ENCODE data around the gene SLC30A10. TPM values are rescaled to one million over a fixed set of nuclear protein-coding genes. Genes with fewer than 3 reads are reported as not detected.
"Not testable (repeated sequence)": the region's sequence is repeated elsewhere in the genome, so short reads cannot be mapped to it uniquely, and the experiment has no call there.

The SLC30A10 gene
- total RNA-seq, 2 donors from 2014 or later = 0.52 TPM; not detected in 1

DNA sequence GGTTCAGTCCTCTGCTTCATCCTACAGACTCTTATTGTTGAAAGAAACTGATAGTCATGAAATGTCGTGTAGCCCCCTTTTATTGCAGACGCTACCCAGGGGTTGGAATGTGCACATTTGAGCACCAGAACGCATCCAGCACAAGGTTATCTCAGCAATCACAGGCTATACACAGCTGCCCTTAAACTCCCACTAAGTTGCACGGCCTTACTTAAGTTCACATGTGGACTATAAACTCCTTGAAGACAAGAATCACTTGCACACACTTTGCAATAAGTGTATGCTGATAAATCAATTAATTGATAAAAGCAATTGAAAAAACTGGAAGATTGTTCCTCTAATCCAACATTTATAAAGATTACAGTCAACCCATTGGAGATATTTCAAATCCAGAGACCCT, 18.9 kb downstream of the SLC30A10 start:
- intact Hi-C loops (cut with DNase I) = no loop called here
- Histone ChIP-seq H3K27me3 (no peaks in the 10 kb centered on the region), H3K9me3 (no peaks in the 10 kb centered on the region), H3K4me3 (no peak overlapping the region), H3K4me1 (no peaks in the 10 kb centered on the region), H3K27ac (no peak overlapping the region), H3K36me3 (replicated peaks in 1 of 2; ENCODE audit: insufficient read depth in 1 of 2, low read depth in 2 of 2) (no peaks in the 10 kb centered on the region)
- WGBS, 2 donors = 68 to 69% methylated on average over 4 of the region's 4 CpGs
- TF ChIP-seq POLR2A (IDR thresholded peaks at IDR 0.05) = no peak
- no peak for TF ChIP-seq CTCF (IDR thresholded peaks at IDR 0.05)
- no peak for ATAC-seq
- DNase-seq = no peak

DNA sequence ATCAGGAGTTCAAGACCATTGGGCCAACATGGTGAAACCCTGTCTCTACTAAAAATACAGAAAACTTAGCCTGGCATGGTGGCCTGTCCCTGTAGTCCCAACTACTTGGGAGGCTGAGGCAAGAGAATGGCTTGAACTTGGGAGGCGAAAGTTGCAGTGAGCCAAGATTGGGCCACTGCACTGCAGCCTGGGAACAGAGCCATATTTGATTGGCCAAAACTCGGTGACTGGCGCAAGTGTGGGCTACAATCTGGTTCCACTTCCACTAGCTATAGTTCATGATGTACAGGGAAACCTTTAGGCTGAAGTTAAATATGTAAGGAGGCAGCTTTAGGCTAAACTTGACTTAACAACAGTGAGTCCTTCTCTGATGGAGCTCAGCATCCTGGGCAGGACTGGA, 20.2 kb downstream of the SLC30A10 start:
- no peak for TF ChIP-seq CTCF (IDR thresholded peaks at IDR 0.05)
- no peaks in the 10 kb centered on the region for H3K36me3 ChIP-seq (replicated peaks in 1 of 2; ENCODE audit: insufficient read depth in 1 of 2, low read depth in 2 of 2)
- H3K4me3 ChIP-seq = no peak overlapping the region
- intact Hi-C loops (cut with DNase I) = no loop called here
- H3K27ac ChIP-seq = no peak overlapping the region
- ATAC-seq (no peak), DNase-seq (no peak)
- no peaks in the 10 kb centered on the region for H3K9me3 ChIP-seq
- H3K27me3 ChIP-seq = no peaks in the 10 kb centered on the region
- no peaks in the 10 kb centered on the region for H3K4me1 ChIP-seq
- 75 to 76% methylated on average over 3 of the region's 3 CpGs for WGBS, 2 donors

DNA sequence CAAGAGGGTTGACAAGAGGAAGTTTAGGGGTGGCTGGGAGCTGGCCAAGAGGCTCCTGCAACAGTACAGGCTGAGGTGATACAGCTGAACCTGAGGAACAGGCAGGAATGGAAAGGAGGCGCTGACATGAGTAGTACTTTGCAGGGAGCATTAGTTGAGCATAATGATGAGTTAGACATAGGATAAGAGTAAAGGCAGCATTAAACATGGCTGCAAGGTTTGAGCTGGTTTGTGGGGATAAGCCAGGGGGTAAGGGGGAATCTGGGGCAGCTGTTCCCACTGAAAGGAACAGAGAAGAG, 20.6 kb downstream of the SLC30A10 start:
- intact Hi-C loops (cut with DNase I) = no loop called here
- H3K4me1 ChIP-seq = no peaks in the 10 kb centered on the region
- H3K4me3 ChIP-seq = no peak overlapping the region
- H3K27me3 ChIP-seq = no peaks in the 10 kb centered on the region
- 88 to 95% methylated on average over 1 of the region's 1 CpG for WGBS, 2 donors
- H3K36me3 ChIP-seq (replicated peaks in 1 of 2; ENCODE audit: insufficient read depth in 1 of 2, low read depth in 2 of 2) = no peaks in the 10 kb centered on the region
- no peak overlapping the region for H3K27ac ChIP-seq
- TF ChIP-seq POLR2A (IDR thresholded peaks at IDR 0.05) (no peak), CTCF (IDR thresholded peaks at IDR 0.05) (no peak)
- H3K9me3 ChIP-seq = no peaks in the 10 kb centered on the region
- no peak for DNase-seq
- no peak for ATAC-seq

DNA sequence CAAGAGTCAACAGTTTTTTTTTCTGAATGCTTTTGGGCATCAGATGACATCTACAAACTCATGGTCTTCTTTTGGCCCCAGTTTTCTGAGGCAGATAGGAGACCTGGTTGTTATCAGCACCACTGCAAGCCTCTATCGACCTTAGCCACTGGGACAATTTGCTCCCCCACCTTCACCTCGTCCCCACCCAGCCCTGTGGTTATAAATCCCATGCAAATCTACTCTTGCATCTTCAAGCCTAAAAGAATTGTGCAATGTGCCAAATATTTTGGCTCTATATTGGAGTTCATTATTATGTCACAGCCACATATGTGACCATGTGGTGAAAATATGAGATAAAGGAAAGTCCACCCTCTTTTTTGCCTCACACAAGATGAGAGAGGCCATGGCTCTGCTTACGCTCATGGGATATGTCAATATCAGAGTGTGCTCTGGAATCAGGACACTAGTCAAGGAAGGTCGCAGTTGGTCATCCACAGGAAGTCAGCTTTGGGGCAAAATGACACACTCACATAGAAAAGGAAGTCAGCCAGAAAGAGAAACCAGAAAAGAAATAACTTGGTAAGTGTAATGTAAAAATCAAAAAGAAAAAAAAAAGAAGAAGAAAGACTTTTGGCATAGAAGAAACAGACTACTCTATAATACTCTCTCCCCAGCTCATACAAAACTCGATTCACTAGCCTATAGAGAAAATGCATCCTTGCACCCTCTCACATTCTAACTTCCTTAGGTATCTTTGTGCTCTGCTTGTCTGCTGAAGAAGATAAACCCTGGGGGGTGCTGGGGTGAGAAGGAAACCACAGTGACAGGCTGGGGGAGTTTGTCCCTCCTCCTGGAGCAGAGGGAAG, 21.2 kb downstream of the SLC30A10 start:
- no peaks in the 10 kb centered on the region for H3K36me3 ChIP-seq (replicated peaks in 1 of 2; ENCODE audit: insufficient read depth in 1 of 2, low read depth in 2 of 2)
- intact Hi-C loops (cut with DNase I) = no loop called here
- ATAC-seq = no peak
- DNase-seq = no peak
- H3K27me3 ChIP-seq = no peaks in the 10 kb centered on the region
- TF ChIP-seq POLR2A (IDR thresholded peaks at IDR 0.05) = no peak
- TF ChIP-seq CTCF (IDR thresholded peaks at IDR 0.05) = no peak
- H3K4me3 ChIP-seq = no peak overlapping the region
- H3K9me3 ChIP-seq = no peaks in the 10 kb centered on the region
- H3K4me1 ChIP-seq = no peaks in the 10 kb centered on the region
- H3K27ac ChIP-seq = no peak overlapping the region
- WGBS, 2 donors = 49 to 63% methylated on average over 5 of the region's 5 CpGs

DNA sequence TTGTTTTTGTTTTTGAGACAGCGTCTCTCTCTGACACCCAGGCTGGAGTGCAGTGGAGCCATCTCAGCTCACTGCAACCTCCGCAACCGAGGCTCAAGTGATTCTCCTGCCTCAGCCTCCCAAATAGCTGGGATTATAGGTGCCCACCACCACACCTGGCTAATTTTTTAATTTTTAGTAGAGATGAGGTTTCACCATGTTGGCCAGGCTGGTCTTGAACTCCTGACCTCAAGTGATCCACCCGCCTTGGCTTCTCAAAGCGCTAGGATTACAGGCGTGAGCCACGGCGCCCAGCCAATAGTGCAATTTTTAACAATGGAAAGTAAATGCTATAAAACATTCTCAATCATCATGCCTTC, 21.8 kb downstream of the SLC30A10 start:
- H3K9me3 ChIP-seq; H3K27me3 ChIP-seq; intact Hi-C loops (cut with DNase I); H3K27ac ChIP-seq; DNase-seq; H3K4me1 ChIP-seq; ATAC-seq; H3K4me3 ChIP-seq; H3K36me3 ChIP-seq (replicated peaks in 1 of 2; ENCODE audit: insufficient read depth in 1 of 2, low read depth in 2 of 2): not testable (repeated sequence)
- 92% methylated on average over 8 of the region's 8 CpGs for WGBS, 2 donors

All from body of pancreas (tissue), 4 donors.